Stomach (tissue), 9 donors: ENCODE results near the gene TYK2. TPM values are rescaled to one million over a fixed set of nuclear protein-coding genes. Genes with fewer than 3 reads are reported as not detected.
"Not testable (repeated sequence)": the region's sequence is repeated elsewhere in the genome, so short reads cannot be mapped to it uniquely, and the experiment has no call there.

ENCODE experiments used
- DNase-seq, 2 donors: peaks; one replicate each; pipeline versions ENCODE4 v3.0.0 to v3.0.0-alpha.2; 2013 to 2019
- H3K27ac ChIP-seq, 5 donors: fragments of 200-600 bp in 4 of 5; sonication (generic) in 4 of 5; one replicate each; pipeline ENCODE4 v1.5.1; 2013 to 2019; ENCODE audit warnings: mild to moderate bottlenecking in 1 of 5, moderate library complexity in 1 of 5
- H3K27me3 ChIP-seq, 3 donors: fragments of 200-600 bp; sonication (generic); one replicate each; pipeline ENCODE4 v1.5.1; 2017 to 2019; ENCODE audit warnings: mixed run types in 1 of 3
- H3K36me3 ChIP-seq, 4 donors: fragments of 200-600 bp; sonication (generic); 1 replicate in 3 of 4; 2 replicates in 1 of 4; pipeline ENCODE4 v1.5.1; 2016 to 2019
- H3K4me1 ChIP-seq, 4 donors: fragments of 200-600 bp; sonication (generic); one replicate each; pipeline ENCODE4 v1.5.1; 2016 to 2019
- H3K4me3 ChIP-seq, 4 donors: fragments of 200-600 bp; sonication (generic) in 3 of 4; one replicate each; pipeline ENCODE4 v1.5.1; 2016 to 2019; ENCODE audit warnings: mild to moderate bottlenecking in 1 of 4
- H3K9me3 ChIP-seq, 4 donors: fragments of 200-600 bp; sonication (generic); one replicate each; pipeline ENCODE4 v1.5.1; 2016 to 2019
- EP300 ChIP-seq: sonication (generic); formaldehyde crosslinking; IDR thresholded peaks from one replicate; pipeline ENCODE4 v1.6.1; 2017; ENCODE audit warnings: antibody characterized with exemption
- POLR2A ChIP-seq, 4 donors: fragments of 450-650 bp; IDR thresholded peaks; one replicate each; pipeline ENCODE4 v1.6.1; 2016; ENCODE audit warnings: antibody characterized with exemption in 4 of 4, control low read depth in 2 of 4, mild to moderate bottlenecking in 1 of 4, moderate library complexity in 1 of 4
- POLR2AphosphoS5 ChIP-seq, 3 donors: sonication (generic); formaldehyde crosslinking; IDR thresholded peaks; one replicate each; pipeline ENCODE4 v1.6.1; 2016; ENCODE audit warnings: antibody characterized with exemption in 3 of 3
- WGBS, 5 donors: extraction: QIAGEN DNeasy Blood & Tissue Kit in 3 of 5; methylation state at CpG; one replicate each; pipeline versions ENCODE4 v1.1.5 to v1.1.7; 2013 to 2018; 5-methylcytosine and 5-hydroxymethylcytosine counted together
- intact Hi-C: fragments of 100-400 bp; cut with DNase I; formaldehyde crosslinking; loops from one replicate; pipeline ENCODE4 v1.15.1; 2023; ENCODE audit warnings: low total_unique reads
- polyA plus RNA-seq, 3 donors: library from polyadenylated mRNA; stranded (reverse); fragments of 200-250 nt; gene quantifications; one replicate each; pipeline ENCODE4 v1.2.3, GENCODE V29; 2013
- total RNA-seq, 5 donors: library from RNA; depleted of rRNA; stranded (reverse); fragments of >200 nt; gene quantifications; one replicate each; pipeline versions ENCODE4 v1.1.0 to v1.2.3, GENCODE V29; 2014 to 2016
- TF ChIP-seq, protein P1 (sequence below), 7 experiments: fragments of 450-650 bp in 4 of 7; fragments of 200-600 bp in 3 of 7; sonication (generic) in 3 of 7; IDR thresholded peaks; one replicate each; pipeline ENCODE4 v1.5.1; 2016 to 2019; ENCODE audit warnings: antibody characterized with exemption in 7 of 7, control low read depth in 2 of 7, mild to moderate bottlenecking in 1 of 7
- donor health status: healthy with polysubstance abuse.
- donor health status: Bipolar disorder and iron deficiency.
- donor health status: healthy.

Gene TYK2
- total and polyA plus RNA-seq, 8 donors: 45.2 to 365 (median 138) TPM

DNA sequence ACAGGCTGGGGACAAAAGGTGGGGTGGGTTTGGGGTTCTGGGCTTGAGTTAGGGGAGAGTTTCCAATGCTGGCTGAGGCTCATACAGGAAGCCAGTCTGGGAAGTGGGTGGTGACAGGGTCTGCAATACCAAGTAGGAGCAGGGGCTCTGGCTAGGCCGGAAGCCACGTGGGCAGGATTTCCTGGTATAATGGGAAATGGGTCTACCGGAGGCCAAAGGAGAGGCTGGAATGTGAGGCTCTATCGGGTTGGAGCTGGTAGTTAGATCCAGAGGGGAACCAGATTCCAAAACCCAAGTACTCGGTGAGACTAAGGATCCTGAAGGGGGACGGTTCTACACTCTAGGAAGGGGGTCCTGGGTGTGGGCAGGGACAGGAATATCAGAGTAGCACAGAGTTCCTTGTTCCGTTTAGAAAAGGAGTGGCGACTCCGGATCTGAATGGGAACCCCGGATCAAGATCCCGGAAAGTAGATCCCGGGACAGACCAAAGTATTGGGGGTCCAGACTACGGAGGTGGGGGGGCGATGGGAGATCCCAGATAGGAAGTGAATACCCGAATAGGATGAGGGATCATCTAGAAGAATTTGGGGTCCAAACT is 22.2 kb upstream of the TYK2 start:
- H3K27ac ChIP-seq: peak overlapping the region in 4 of 5 donors; percentile 85 to 89 (median 88)
- peaks cover 35 to 82% (median 54%) of the 10 kb centered on the region in 4 donors for H3K4me1 ChIP-seq
- H3K27me3 ChIP-seq: peaks cover 0 to 33% (median 23%) of the 10 kb centered on the region in 3 donors
- DNase-seq: peak in 1 of 2 donors; percentile 71
- H3K9me3 ChIP-seq: no peaks in the 10 kb centered on the region
- 0 to 1% (median 1%) methylated on average over 15 of the region's 15 CpGs for WGBS, 5 donors
- peaks cover 0 to 17% (median 8%) of the 10 kb centered on the region in 4 donors for H3K36me3 ChIP-seq
- TF ChIP-seq EP300: no peak
- no peak for TF ChIP-seq POLR2A (IDR thresholded peaks at IDR 0.05)
- peak in 2 of 3 donors; percentile 27 to 52 for TF ChIP-seq POLR2AphosphoS5 (IDR thresholded peaks at IDR 0.05)
- intact Hi-C loops: no loop called here
- peak overlapping the region; percentile 83 to 97 (median 88) for H3K4me3 ChIP-seq

DNA sequence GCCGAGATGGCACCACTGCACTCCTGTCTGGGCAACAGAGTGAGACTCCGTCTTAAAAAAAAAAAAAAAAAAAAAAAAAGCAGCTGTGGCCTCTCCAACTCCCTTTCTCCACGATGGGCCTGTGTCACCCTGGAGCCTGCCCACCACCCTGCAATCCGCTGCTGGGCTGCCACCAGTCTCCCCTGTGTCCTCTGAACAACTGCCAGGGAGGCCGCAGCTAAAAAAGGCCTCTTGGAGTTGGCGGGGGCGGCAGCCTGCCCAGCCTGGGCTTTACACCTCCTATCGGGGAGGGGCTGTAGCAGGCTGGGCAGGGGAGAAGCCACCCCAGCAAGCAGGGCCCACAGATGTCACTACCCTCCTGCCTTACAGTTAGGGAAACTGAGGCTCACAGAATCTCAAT is 19.5 kb upstream of the TYK2 start:
- H3K27ac ChIP-seq: no peak overlapping the region
- H3K4me1 ChIP-seq: peaks cover 33 to 65% (median 47%) of the 10 kb centered on the region in 4 donors
- DNase-seq: no peak
- 84 to 93% (median 90%) methylated on average over 6 to 8 of the region's 8 CpGs for WGBS, 5 donors
- TF ChIP-seq POLR2AphosphoS5 (IDR thresholded peaks at IDR 0.05) (no peak), POLR2A (IDR thresholded peaks at IDR 0.05) (no peak), EP300 (no peak)
- TF ChIP-seq, protein P1, sequence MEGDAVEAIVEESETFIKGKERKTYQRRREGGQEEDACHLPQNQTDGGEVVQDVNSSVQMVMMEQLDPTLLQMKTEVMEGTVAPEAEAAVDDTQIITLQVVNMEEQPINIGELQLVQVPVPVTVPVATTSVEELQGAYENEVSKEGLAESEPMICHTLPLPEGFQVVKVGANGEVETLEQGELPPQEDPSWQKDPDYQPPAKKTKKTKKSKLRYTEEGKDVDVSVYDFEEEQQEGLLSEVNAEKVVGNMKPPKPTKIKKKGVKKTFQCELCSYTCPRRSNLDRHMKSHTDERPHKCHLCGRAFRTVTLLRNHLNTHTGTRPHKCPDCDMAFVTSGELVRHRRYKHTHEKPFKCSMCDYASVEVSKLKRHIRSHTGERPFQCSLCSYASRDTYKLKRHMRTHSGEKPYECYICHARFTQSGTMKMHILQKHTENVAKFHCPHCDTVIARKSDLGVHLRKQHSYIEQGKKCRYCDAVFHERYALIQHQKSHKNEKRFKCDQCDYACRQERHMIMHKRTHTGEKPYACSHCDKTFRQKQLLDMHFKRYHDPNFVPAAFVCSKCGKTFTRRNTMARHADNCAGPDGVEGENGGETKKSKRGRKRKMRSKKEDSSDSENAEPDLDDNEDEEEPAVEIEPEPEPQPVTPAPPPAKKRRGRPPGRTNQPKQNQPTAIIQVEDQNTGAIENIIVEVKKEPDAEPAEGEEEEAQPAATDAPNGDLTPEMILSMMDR (IDR thresholded peaks at IDR 0.05): no peak
- H3K9me3 ChIP-seq: no peaks in the 10 kb centered on the region
- no peak overlapping the region for H3K4me3 ChIP-seq
- intact Hi-C loops: loop anchor here (10.0 kb wide), 1 partner anchor 465 kb away; the partner anchor contains the start of gene OLFM2
- H3K36me3 ChIP-seq: peaks cover 9 to 41% (median 30%) of the 10 kb centered on the region in 4 donors
- H3K27me3 ChIP-seq: peaks cover 0 to 8% (median 7%) of the 10 kb centered on the region in 3 donors

GRCh38 chr19:10399340-10399739 is 19.0 kb upstream of the TYK2 start:
- intact Hi-C loops: loop anchor here (10.0 kb wide), 1 partner anchor 465 kb away; the partner anchor contains the start of gene OLFM2
- not testable (repeated sequence) for DNase-seq, H3K27me3 ChIP-seq, H3K9me3 ChIP-seq, H3K4me3 ChIP-seq, H3K27ac ChIP-seq
- Histone ChIP-seq H3K4me1 (peaks cover 28 to 59% (median 42%) of the 10 kb centered on the region in 4 donors), H3K36me3 (peaks cover 14 to 46% (median 35%) of the 10 kb centered on the region in 4 donors)
- WGBS, 5 donors: 87 to 96% (median 94%) methylated on average over 8 of the region's 8 CpGs

DNA sequence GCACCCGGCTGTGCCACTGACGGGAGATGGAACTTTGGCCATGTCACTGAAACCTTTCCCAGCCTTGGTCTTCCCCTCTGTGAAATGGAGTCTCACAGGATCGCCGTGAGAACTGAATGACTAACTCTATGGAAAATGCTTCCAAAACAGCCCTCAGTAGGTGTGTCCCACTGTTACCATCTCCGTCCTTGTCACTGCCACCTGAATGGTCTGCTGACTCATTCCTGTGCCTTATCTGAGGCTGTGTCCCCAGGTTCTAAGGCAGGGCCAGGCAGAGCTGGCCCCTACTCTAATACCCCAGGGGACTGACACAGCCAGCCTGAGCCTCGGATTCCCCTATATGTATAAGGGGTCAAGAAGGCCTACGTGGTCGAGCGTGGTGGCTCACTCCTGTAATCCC is 18.4 kb upstream of the TYK2 start:
- no peak for DNase-seq
- Histone ChIP-seq H3K9me3 (no peaks in the 10 kb centered on the region), H3K4me3 (no peak overlapping the region), H3K36me3 (peaks cover 20 to 51% (median 40%) of the 10 kb centered on the region in 4 donors), H3K27ac (no peak overlapping the region), H3K27me3 (no peaks in the 10 kb centered on the region), H3K4me1 (peaks cover 25 to 54% (median 38%) of the 10 kb centered on the region in 4 donors)
- TF ChIP-seq EP300: no peak
- intact Hi-C loops: loop anchor here (10.0 kb wide), 1 partner anchor 464 kb away; the partner anchor contains the start of gene OLFM2
- WGBS, 5 donors: 74 to 83% (median 82%) methylated on average over 9 of the region's 9 CpGs

DNA sequence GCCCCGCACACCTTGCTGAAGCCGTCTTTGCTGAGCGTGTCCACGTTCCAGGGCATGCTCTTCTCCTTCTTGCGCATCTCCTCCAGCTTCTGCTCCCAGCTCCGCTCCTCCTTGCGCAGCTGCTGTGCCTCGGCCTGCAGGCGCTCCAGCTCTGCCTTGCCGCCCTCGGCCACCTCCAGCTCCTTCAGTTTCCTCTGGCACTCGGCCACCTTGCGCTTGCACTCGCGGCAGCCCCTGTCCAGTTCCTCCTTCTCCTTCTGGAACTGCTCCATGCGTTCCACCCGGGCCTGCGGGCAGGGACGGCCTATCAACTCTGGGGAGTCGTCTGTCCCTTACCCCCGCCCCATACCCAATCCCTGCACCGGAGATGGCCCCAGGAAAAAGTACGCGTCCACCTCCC is 15.5 kb upstream of the TYK2 start:
- Histone ChIP-seq H3K4me1 (peaks cover 10 to 32% (median 15%) of the 10 kb centered on the region in 4 donors), H3K9me3 (no peaks in the 10 kb centered on the region), H3K36me3 (peaks cover 45 to 80% (median 69%) of the 10 kb centered on the region in 4 donors), H3K27me3 (no peaks in the 10 kb centered on the region), H3K4me3 (no peak overlapping the region), H3K27ac (no peak overlapping the region)
- DNase-seq: no peak
- intact Hi-C loops: loop anchor here (10.0 kb wide), 1 partner anchor 461 kb away; the partner anchor contains the start of gene OLFM2
- 61 to 76% (median 69%) methylated on average over 24 of the region's 24 CpGs for WGBS, 5 donors
- TF ChIP-seq EP300 (no peak), POLR2AphosphoS5 (IDR thresholded peaks at IDR 0.05) (no peak), POLR2A (IDR thresholded peaks at IDR 0.05) (no peak)
- TF ChIP-seq, protein P1 (IDR thresholded peaks at IDR 0.05): no peak

- Histone ChIP-seq H3K4me1 (peaks cover 5 to 27% (median 10%) of the 10 kb centered on the region in 4 donors), H3K27ac (no peak overlapping the region), H3K36me3 (peaks cover 47 to 85% (median 71%) of the 10 kb centered on the region in 4 donors), H3K27me3 (no peaks in the 10 kb centered on the region), H3K9me3 (no peaks in the 10 kb centered on the region), H3K4me3 (no peak overlapping the region)
- DNase-seq: no peak
- no peak for TF ChIP-seq POLR2AphosphoS5 (IDR thresholded peaks at IDR 0.05)
- TF ChIP-seq, protein P1 (IDR thresholded peaks at IDR 0.05): no peak
- intact Hi-C loops: loop anchor here (10.0 kb wide), 1 partner anchor 461 kb away; the partner anchor contains the start of gene OLFM2
- WGBS, 5 donors: 91 to 96% (median 94%) methylated on average over 24 to 26 of the region's 26 CpGs
Measured at GRCh38 chr19:10395436-10395835, 15.1 kb upstream of the TYK2 start.
